Right ventricle myocardium inferior (tissue), 1 donor: ENCODE measurements around the gene DNAJC16. TPM values are rescaled to one million over a fixed set of nuclear protein-coding genes. Genes with fewer than 3 reads are reported as not detected.
A peak's percentile ranks its signal among the peaks of the same experiment; 100 is the strongest.

ENCODE experiments used
- ATAC-seq: fragments of 200-7000 bp; cut with Tn5 transposase; one replicate; pipeline ENCODE4 v1.9.1; 2020; ENCODE audit warnings: mild to moderate bottlenecking, moderate library complexity
- DNase-seq: peaks from one replicate; pipeline ENCODE4 v3.0.0; 2021; ENCODE audit errors: missing footprints
- intact Hi-C: fragments of 100-400 bp; cut with DNase I; formaldehyde crosslinking; loops from one replicate; pipeline ENCODE4 v1.11.0; 2022
- total RNA-seq: library from RNA; stranded (reverse); fragmentation: NEBNext Ultra II Directional; extraction: Animal tissue kit (Norgen Biotek cat#: 25700); gene quantifications from one replicate; pipeline ENCODE4 v1.2.1, GENCODE V29; 2021
- donor health status: DM: no; HTN: yes; CAD: no; lungs with severe emphysema.

DNAJC16 gene
- total RNA-seq, 1 donor from 2014 or later, result 14.6 TPM

GRCh38 chr1:15524283-15525049, 2.2 kb upstream of the DNAJC16 start:
- DNase-seq (peak; percentile 100), ATAC-seq (peak; percentile 80)
- intact Hi-C loops, result loop anchor here (5.0 kb wide), 1 partner anchor 93 kb away; the partner anchor contains the start of gene DDI2

- intact Hi-C loops, result loop anchor here (5.0 kb wide), 1 partner anchor 92 kb away; the partner anchor contains the start of gene DDI2
- ATAC-seq, result peak; percentile 3
- DNase-seq, result peak; percentile 99
Observed at GRCh38 chr1:15525050-15526020, 1.3 kb upstream of the DNAJC16 start.

- intact Hi-C loops, result loop anchor here (5.0 kb wide), 1 partner anchor 91 kb away; the partner anchor contains the start of gene DDI2
- ATAC-seq (no peak), DNase-seq (no peak)
Observed at GRCh38 chr1:15526021-15526489, 593 bp upstream of the DNAJC16 start.

GRCh38 chr1:15531003-15531402, 4.4 kb downstream of the DNAJC16 start:
- DNase-seq (no peak), ATAC-seq (no peak)
- intact Hi-C loops, result no loop called here

GRCh38 chr1:15531682-15532081, 5.0 kb downstream of the DNAJC16 start:
- no peak for ATAC-seq
- intact Hi-C loops, result no loop called here
- no peak for DNase-seq

- ATAC-seq, result no peak
- DNase-seq, result no peak
- intact Hi-C loops, result no loop called here
Observed at GRCh38 chr1:15538771-15539170, 12.1 kb downstream of the DNAJC16 start.

GRCh38 chr1:15540186-15540585, 13.5 kb downstream of the DNAJC16 start:
- intact Hi-C loops, result no loop called here
- ATAC-seq (no peak), DNase-seq (no peak)

- DNase-seq, result no peak
- intact Hi-C loops, result no loop called here
- no peak for ATAC-seq
Observed at GRCh38 chr1:15541231-15541792, 14.7 kb downstream of the DNAJC16 start.

- DNase-seq, result no peak
- ATAC-seq, result no peak
- intact Hi-C loops, result no loop called here
Observed at GRCh38 chr1:15542388-15543250, 16.0 kb downstream of the DNAJC16 start.

- intact Hi-C loops, result no loop called here
- DNase-seq (no peak), ATAC-seq (no peak)
Observed at GRCh38 chr1:15543251-15543588, 16.6 kb downstream of the DNAJC16 start.

- ATAC-seq, result no peak
Observed at GRCh38 chr1:15543589-15544568, 17.2 kb downstream of the DNAJC16 start.

GRCh38 chr1:15546641-15547040, 20.0 kb downstream of the DNAJC16 start:
- no peak for ATAC-seq
- DNase-seq, result no peak
- intact Hi-C loops, result no loop called here

More at GRCh38 chr1:15543589-15544568, 17.2 kb downstream of the DNAJC16 start:
- no peak for DNase-seq
- intact Hi-C loops, result no loop called here

- ATAC-seq (peak; percentile 31), DNase-seq (no peak)
- intact Hi-C loops, result no loop called here
Observed at GRCh38 chr1:15550573-15550972, 23.9 kb downstream of the DNAJC16 start.

GRCh38 chr1:15557008-15557407, 30.4 kb downstream of the DNAJC16 start:
- intact Hi-C loops, result no loop called here
- ATAC-seq (no peak), DNase-seq (no peak)

- intact Hi-C loops, result no loop called here
- no peak for ATAC-seq
- no peak for DNase-seq
Observed at GRCh38 chr1:15557594-15557993, 30.9 kb downstream of the DNAJC16 start.

GRCh38 chr1:15558516-15558915, 31.9 kb downstream of the DNAJC16 start:
- intact Hi-C loops, result no loop called here
- DNase-seq (no peak), ATAC-seq (no peak)

- DNase-seq (no peak), ATAC-seq (no peak)
- intact Hi-C loops, result no loop called here
Observed at GRCh38 chr1:15559189-15559810, 32.7 kb downstream of the DNAJC16 start.
